NCI-H2196 (cell line): Measurements from ENCODE around the gene SCRN2.

Experiments
- DNase-seq: peaks from one replicate; lab custom pipeline; 2025; ENCODE audit not compliant: unreplicated experiment; lab: John Stamatoyannopoulos, UW

Gene SCRN2

DNA sequence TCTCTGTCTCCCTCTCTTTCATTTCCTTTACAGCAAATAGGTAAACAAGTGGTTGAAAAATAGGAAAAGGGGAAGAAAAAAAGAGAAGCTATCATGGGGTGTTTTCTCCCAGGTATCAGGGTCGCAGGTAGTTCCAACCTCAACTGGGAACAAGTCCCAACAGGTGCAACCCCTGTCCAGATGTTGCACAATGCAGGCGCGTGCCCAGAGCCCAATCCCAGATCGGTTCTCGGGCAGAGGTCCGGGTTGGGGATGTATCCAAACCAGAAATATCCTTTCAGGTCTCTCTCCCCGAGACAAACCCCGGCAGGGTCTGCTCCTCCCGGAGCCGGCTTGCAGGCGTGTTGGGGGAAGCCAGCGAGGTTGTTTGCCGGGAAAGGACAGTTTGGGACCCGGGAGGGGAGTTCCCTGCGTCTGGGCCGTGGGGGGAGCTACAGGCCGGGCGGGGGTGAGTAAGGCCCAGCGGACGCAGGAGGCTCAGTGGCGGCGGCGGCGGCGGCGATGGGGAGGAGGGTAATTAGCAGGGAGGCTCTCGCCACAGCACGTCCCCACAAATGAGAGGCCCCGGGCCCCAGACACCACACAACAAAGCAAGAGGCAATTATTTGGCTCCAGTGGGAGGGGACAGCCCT is 31.1 kb upstream of the SCRN2 start:
- no peak for DNase-seq

DNA sequence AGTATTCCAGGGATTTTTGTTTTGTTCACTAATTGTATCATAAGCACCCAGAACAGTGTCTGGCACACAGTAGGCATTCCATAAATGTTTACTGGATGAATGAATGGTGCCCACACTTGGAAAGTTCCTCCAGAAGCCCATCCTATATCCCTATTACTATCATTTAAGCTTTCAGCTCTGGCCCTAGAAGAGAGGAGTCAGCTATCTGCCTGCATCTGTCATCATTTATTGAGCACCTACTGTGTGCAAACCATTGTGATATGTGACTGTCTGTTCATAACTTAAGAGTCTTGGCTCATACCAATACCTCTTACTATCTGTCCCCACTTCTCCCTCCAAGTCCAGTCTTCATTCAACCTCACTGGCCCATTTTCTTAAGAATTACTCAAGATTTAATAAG is 30.0 kb upstream of the SCRN2 start:
- DNase-seq = no peak

DNA sequence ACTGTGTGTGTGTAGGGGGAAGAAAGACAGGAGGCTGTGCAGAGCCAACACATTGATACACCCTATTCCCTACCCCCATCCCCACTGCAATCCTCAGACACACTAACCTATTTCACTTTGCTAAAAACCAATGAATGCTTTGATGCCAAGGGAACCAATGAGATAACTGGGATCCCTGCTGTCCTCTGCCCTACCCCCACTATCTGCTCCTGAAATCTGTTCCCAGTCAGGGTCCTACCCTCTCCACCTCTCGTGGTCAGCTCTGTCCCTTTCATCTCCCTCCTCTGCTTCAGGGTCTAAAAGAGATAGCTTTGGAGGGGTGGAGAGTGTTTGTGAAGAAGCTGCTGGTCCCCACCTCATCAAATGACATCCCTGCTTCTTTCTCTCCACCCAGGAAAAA is 29.0 kb upstream of the SCRN2 start:
- no peak for DNase-seq

DNA sequence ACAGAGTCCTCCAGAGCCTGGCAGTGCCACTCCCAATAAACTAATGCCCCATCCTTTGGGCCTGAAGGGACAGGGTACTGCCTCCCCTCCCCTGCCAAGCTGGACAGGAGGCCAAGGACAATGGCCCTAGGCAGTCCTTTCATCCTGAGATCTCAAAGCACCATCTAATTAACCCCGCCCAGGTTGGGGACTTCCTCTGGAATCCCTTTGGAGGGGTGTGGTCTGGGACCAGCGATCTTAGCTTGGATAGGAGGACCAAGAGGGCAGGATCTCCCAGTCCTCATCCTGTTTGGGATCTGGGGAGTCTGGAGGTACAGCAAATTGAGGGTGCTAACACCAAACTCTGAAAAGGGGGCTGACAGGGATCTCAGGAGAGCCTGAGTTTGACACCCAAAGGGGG is 28.0 kb upstream of the SCRN2 start:
- no peak for DNase-seq

DNA sequence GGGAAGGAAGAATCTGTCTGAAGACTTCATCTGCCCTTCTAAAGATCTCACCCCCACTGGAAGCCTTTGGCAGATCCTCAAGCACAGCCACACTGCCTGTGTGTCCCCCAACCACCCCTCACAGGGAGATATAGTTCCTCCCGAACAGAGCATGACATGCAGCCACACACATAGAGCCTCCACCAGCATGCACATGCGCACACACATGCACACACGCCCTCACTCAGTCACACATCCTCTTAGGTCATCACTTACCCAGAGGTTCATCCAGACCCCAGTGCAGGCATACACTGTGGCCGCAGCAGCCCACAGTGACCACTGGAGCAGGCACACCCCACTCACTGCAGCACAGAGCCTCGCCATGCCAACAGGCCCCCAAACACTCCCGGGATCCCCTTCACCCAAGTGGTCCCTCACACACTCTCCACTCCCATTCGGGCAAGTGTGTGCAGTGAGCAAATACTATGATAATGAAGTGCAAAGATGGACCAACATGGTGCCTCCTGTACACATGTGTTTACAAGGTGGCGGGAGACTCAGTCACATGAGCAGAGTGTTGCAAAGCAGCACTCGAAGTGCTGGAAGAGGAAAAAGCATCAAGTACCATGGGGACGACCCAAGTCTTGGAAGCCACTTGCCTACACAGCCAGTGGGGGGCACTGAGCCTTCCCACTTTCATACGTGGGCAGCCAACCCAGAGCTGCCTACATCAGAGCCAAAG is 26.9 kb upstream of the SCRN2 start:
- no peak for DNase-seq

DNA sequence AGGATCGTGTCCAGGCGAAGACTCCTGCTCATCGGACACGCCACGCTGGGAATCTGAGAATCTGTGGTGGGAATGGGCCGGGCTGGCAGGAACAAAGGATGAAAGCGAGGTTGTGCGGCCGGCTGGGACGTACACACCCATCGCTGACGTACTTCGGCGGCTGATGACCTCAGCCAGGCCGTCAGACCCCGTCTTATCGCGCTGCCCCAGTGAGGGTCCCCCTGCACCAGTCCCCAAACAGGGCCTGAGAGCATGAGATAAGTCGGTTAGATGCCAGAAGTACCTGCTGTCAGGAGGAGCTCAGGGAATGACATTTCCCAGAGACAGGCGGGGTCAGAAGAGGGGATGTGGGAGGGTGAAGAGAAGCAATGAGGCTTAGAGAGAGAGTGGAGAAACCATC is 25.9 kb upstream of the SCRN2 start:
- DNase-seq = no peak

GRCh38 chr17:47864791-47865216 is 23.7 kb upstream of the SCRN2 start:
- no peak for DNase-seq

DNA sequence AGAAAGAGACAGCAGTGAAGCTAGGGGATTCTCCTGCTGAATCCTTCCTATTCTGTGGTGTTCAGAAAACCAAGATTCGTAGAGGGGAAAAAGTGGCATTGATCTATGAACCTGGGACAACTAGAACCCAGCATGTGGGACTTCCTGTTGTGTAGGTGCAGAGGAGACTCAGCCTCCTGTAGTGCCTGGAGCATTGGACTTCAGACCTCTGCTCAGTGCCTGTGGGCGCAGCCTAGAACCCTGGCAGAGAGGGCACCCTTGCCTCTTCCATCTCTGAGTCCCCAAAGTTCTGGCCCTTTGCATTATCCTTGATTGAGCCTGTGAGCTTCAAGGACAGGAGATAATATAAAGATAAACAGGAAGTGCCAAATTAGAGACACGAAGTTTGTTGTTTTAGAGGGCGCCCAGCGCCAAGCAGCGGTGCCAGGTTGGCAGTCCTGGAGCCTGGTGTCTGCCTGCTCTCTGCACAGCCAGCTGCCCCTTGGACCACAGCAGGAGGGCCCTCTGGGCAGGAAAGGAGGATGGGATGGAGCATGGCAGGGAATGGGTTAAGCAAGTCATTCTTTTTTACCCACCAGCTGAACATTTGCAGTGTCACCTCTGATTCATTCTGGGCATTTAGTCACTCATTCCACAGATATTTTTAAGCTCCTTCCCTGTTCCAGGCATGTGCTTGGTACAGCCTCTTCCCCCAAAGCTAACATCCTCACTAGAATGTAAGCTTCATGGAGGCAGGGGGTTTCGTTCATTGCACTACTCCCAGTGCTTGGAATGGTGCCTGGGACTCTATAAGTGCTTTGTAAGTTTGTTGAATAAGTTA is 21.8 kb upstream of the SCRN2 start:
- DNase-seq = peak; percentile 18

GRCh38 chr17:47860386-47860785 is 19.3 kb upstream of the SCRN2 start:
- no peak for DNase-seq

DNA sequence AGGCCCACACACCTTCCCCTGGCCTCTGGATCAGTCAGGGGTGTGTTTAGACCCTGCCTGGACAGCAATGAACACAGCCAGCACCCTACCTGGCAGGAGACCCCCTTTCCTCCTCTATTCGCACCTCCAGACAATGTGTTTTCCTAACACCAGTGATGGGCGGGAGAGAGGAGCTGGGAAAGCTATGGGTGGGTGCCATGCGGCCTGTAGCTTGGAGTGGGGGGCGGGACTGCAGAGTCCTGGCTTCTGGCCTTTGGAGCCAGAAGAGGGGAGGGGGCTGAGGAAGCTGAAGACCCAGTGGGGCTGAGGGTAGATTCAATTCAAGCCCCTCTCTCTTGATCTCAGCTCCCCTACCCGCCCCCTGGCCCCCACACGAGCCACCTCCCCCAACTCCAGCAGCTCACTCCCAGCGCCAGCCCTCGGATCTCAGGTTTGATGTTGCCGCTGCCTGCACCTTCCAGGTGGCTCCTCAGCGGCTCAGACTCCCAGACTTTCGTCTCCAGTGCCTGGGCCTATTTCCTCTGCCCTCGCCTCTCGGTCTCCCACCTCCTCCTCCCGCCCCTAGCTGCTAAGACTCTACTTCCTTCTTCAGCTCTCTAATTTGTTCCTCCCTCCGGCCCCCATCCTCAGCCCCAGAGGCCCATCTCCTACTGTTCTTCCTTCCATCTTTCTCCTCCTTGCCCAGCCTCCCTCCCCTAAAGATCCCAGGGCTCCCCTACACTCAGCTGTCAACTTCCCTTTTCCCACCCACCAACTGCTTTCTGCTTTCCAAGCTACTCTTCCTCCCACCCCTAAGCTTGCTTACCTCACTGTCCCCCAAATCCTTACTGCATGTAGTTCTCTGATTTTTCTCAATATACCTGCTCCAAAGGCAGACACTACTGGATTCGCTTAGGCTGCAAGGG is 16.7 kb upstream of the SCRN2 start:
- no peak for DNase-seq

GRCh38 chr17:47856830-47857229 is 15.8 kb upstream of the SCRN2 start:
- no peak for DNase-seq

GRCh38 chr17:47855737-47856136 is 14.7 kb upstream of the SCRN2 start:
- DNase-seq = no peak

- DNase-seq = no peak
Measured at GRCh38 chr17:47853616-47854015, 12.5 kb upstream of the SCRN2 start.

DNA sequence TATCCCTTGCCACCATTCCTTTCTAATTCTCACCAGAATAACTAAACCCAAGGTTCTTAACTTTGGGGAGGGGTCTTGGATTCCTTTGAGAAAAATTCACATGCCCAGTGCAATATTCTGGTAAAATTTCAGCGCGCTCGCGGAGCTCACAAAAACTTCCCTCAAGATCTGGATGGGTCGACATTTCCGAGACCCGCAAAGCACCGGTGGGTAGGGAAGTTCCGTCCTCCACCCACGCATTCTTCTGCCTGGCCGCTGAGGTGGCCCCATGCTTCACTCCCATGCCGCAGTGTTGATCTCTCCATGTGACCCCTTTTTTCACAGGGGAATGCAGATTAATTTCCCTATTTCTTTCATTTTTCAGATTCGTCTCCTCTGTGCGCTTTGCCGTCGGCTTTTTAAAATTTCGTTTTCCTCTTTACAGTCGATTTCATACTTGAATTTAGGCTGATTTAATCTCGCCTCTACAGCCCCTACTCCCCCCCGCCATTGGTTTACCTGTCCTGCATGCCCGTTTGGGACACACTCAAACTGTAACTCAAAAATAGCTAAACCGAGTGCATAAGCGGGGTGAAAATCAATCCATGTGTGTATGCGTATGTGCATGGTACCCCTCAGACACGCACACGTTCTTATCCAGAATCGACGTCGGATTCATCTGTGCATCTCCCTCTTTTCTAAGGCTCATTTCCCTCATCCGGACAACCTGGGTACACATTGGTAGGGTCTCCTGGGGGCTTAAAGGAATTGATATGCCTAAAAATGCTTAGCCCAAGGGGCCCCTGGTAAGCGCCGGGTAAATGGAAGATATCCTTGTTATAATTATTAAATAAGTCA is 11.3 kb upstream of the SCRN2 start:
- DNase-seq = no peak

DNA sequence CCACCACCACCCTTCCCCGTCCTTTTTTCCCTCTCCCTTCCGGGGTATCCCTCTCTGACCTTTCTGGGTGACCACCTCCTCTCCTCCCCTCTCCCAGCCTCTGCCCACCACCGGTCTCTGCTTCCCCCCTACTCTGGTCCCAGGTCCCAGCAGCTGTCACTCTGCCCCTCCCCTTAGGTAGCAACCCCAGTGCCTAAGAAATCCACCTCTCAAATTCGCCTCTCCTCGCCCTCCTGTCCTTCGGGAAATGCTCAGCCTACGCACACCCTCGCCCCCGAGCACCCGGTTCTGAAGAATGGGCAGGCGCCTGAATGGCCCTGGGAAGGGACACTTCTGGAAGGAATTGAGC is 10.7 kb upstream of the SCRN2 start:
- DNase-seq = no peak

GRCh38 chr17:47850692-47851573 is 9.9 kb upstream of the SCRN2 start, which contains the start of gene SP6:
Gene SP6, minus strand, starts transcription at chr17:47851163. Its CDS starts 2,734 bp downstream, at chr17:47848429.
- DNase-seq = peak; percentile 75

DNA sequence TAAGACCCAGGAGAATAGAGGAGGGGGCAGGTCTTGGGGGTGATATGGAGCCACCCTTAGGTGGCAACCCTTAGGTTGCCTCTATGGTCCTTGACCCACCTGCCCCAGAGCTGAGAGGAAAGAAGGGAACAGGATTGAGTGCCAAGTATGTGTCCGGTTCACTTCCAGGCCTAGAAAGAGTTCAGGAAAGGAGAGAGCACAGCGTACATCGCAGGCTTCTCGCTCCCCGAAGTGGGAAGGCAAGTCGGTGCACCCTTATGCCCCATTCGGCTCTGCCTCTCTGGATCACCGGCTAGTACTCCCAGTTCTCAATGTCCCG is 9.3 kb upstream of the SCRN2 start:
- no peak for DNase-seq

DNA sequence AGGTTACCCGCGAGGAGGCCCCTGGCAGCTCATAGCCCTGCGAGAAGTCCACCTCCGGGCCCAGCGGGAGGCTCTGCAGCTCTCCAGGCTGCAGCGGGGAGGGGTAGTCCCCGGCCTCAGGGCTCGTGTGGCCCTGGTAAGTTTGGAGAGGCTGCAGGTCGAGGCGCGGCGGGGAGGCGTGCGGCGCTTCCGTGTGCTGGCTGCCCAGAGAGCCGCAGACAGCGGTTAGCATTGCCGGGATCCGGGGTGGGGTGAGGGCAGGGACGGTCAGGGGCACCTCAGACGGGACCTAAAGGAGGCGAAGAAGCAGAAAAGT is 7.1 kb upstream of the SCRN2 start:
- DNase-seq = no peak

- no peak for DNase-seq
Measured at GRCh38 chr17:47847341-47848197, 6.5 kb upstream of the SCRN2 start.
